ENCODE measurements around the gene STARD8.

The STARD8 gene

DNA sequence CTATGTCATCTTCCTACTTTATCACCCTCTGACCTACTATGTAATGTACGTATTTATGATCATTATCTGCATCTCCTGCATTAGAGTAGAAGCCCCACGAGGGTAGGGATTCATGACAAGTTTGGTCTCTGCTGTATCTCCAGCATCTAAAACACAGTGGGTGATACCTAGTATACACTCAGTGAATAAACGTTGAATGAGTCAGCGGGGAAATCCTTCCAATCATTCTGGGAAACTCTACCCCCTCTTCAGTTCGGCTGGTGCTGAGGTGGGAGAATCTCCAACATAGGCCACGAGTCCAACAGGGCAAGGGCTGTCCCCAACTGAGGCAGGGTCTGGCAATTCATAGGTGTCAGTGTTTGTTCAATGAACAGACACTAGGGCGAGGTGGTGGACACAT, 106.9 kb downstream of the STARD8 start:
- DNase-seq: no peak

- no peak for DNase-seq
These were observed 108.2 kb downstream of the STARD8 start for GRCh38 chrX:68755616-68756125.

GRCh38 chrX:68757331-68757730, 109.9 kb downstream of the STARD8 start:
- no peak for DNase-seq

DNA sequence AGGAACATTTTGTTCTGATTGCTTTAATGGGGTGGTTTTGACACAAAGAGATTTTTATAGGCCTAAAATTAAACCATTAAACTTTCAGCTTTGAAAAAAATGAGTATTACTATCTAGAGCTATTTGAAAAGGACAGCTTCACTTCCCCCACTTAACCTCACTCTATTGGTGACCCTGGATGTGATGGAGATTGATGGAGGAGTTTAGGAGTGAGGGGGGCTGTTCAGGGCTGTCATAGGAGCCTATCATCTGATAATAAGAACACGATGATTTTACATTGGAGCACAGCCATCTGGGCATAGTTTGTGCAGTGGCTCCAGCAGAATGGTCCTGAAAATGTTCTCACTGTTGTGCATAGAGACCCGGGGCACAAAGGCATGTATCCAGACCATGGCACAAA, 110.3 kb downstream of the STARD8 start:
- DNase-seq: no peak

GRCh38 chrX:68758671-68759070, 111.2 kb downstream of the STARD8 start:
- no peak for DNase-seq

DNA sequence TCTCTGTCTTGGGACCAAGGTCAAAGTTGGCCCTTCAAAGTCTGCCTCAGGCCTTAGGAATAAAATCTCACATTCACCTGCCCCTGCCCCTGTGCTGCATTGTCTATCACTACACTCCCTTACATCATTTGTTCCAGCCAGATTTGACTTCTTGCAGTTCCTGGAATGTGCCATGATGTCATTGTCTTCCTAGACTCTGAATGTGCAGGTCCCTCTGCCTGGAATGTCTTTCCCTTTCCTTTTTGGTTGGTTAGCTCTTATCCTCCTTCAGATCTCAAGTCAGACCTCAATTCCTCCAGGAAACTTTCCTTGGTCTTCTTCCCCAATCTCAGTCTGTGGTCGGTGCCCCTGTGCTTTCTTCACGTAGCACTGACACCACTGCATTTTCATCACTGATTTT, 113.6 kb downstream of the STARD8 start:
- DNase-seq: no peak

DNA sequence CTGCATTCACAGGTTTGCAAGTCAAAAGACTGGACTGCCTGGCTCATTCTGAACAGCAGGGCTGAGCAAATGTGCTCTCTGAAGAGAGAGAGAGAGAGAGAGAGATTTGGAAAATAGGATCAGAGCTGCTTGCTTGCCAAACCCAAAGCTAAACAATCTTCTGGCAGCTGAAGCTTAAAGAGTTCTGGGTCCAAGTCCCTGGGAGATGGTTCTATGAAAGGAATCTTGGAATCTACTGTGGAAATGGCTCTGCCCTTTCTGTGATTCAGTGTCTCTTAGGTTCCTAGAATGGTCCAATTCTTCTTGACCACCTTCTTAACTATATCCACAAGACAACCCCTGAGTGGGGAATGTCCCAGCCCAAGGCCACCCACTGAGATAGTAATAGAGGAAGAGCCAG, 115.3 kb downstream of the STARD8 start:
- DNase-seq: no peak

- DNase-seq: no peak
These were observed 116.0 kb downstream of the STARD8 start for GRCh38 chrX:68763481-68763880.

Measured in NCI-H446 treated with DMSO at 0.1 percent for 48 hours (cell line).